Mesendoderm (in vitro differentiated cells): ENCODE data around the gene ACTG1.

Experiments used
- DNase-seq: peaks from one replicate; pipeline ENCODE4 v3.0.0; 2013
- H2AK5ac ChIP-seq: 2 replicates; pipeline ENCODE4 v1.6.1; 2013; ENCODE audit warnings: low read length, inconsistent platforms
- H2BK120ac ChIP-seq: 2 replicates; pipeline ENCODE4 v1.6.1; 2013; ENCODE audit warnings: low read depth, mild to moderate bottlenecking, low read length, moderate library complexity, mixed read lengths
- H2BK15ac ChIP-seq: replicated peaks from 2 replicates; pipeline ENCODE4 v1.6.1; 2013; ENCODE audit warnings: low read depth, mild to moderate bottlenecking, moderate library complexity
- H2BK5ac ChIP-seq: 2 replicates; pipeline ENCODE4 v1.6.1; 2013; ENCODE audit warnings: low read length, inconsistent platforms
- H3K18ac ChIP-seq: 2 replicates; pipeline ENCODE4 v1.6.1; 2013; ENCODE audit warnings: mild to moderate bottlenecking, low read length, mixed read lengths
- H3K23ac ChIP-seq: one replicate; pipeline ENCODE4 v1.6.1; 2013; ENCODE audit warnings: low read length
- H3K27ac ChIP-seq: 2 replicates; pipeline ENCODE4 v1.5.1; 2013; ENCODE audit warnings: low read depth, mild to moderate bottlenecking, inconsistent platforms, low read length, moderate library complexity
- H3K27me3 ChIP-seq: 2 replicates; pipeline ENCODE4 v1.6.1; 2013; ENCODE audit warnings: low read length, control low read depth, mild to moderate bottlenecking, inconsistent platforms; ENCODE audit not compliant: insufficient read depth, poor library complexity
- H3K36me3 ChIP-seq: 2 replicates; pipeline ENCODE4 v1.6.1; 2013; ENCODE audit warnings: low read length, inconsistent platforms; ENCODE audit not compliant: control insufficient read depth, insufficient read depth
- H3K4ac ChIP-seq: one replicate; pipeline ENCODE4 v1.6.1; 2013; ENCODE audit warnings: low read depth, mild to moderate bottlenecking, low read length, moderate library complexity
- H3K4me1 ChIP-seq: 2 replicates; pipeline ENCODE4 v1.6.1; 2013; ENCODE audit warnings: low read depth, low read length, inconsistent platforms; ENCODE audit not compliant: control insufficient read depth
- H3K4me2 ChIP-seq: 2 replicates; pipeline ENCODE4 v1.6.1; 2013; ENCODE audit warnings: low read length
- H3K4me3 ChIP-seq: 2 replicates; pipeline ENCODE4 v1.5.1; 2013; ENCODE audit warnings: mild to moderate bottlenecking, low read length
- H3K56ac ChIP-seq: one replicate; pipeline ENCODE4 v1.6.1; 2013; ENCODE audit warnings: low read length
- H3K79me1 ChIP-seq: 2 replicates; pipeline ENCODE4 v1.6.1; 2013; ENCODE audit warnings: low read length, inconsistent platforms
- H3K79me2 ChIP-seq: 2 replicates; pipeline ENCODE4 v1.6.1; 2013; ENCODE audit warnings: mild to moderate bottlenecking, low read length; ENCODE audit not compliant: control insufficient read depth, insufficient read depth
- H3K9ac ChIP-seq: 2 replicates; pipeline ENCODE4 v1.6.1; 2013; ENCODE audit warnings: low read length, inconsistent platforms
- H4K5ac ChIP-seq: one replicate; pipeline ENCODE4 v1.6.1; 2013; ENCODE audit warnings: low read length
- H4K8ac ChIP-seq: one replicate; pipeline ENCODE4 v1.6.1; 2013; ENCODE audit warnings: low read depth, mild to moderate bottlenecking, control low read depth, low read length, moderate library complexity
- WGBS: extraction: QIAGEN DNeasy Blood & Tissue Kit; methylation state at CpG from one replicate; pipeline ENCODE4 v1.1.7; 2013; ENCODE audit warnings: low lambda C conversion rate, missing lambda C conversion rate; ENCODE audit not compliant: insufficient coverage; ENCODE audit errors: extremely low coverage; 5-methylcytosine and 5-hydroxymethylcytosine counted together

The ACTG1 gene

DNA sequence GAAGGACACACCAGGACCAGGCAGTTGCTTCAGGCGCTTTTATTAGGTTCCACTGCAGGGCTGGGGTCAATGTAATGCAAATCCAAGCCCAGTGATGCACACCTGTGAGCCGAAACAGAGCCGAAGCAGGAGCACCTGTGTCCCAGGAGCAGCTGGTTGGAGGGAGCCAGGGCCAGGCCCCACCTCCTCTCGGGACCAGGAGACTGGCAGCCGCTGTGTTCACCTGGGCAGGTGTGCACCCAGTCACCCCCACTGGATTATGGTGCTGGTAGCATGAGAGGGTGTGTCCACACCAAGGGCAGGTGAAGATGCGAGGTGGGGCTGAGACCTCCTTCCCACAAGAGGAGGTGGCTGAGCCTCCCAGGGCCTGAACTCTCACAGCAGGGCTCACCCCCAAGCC is 44.3 kb upstream of the ACTG1 start:
- H3K23ac ChIP-seq, result no peak overlapping the region
- no peak overlapping the region for H2BK15ac ChIP-seq
- peaks cover 3% of the 10 kb centered on the region for H3K4me1 ChIP-seq
- no peak overlapping the region for H4K8ac ChIP-seq
- no peak overlapping the region for H3K4ac ChIP-seq
- no peak overlapping the region for H4K5ac ChIP-seq
- H3K27me3 ChIP-seq, result no peaks in the 10 kb centered on the region
- peaks cover 6% of the 10 kb centered on the region for H3K36me3 ChIP-seq
- no peak overlapping the region for H2AK5ac ChIP-seq
- no peaks in the 10 kb centered on the region for H3K79me2 ChIP-seq
- H3K9ac ChIP-seq, result no peak overlapping the region
- no CpG with 5 or more reads among the region's 6 CpGs for WGBS
- H3K79me1 ChIP-seq, result no peaks in the 10 kb centered on the region
- H3K4me2 ChIP-seq, result no peak overlapping the region
- no peak overlapping the region for H2BK5ac ChIP-seq
- no peak overlapping the region for H3K56ac ChIP-seq
- no peak overlapping the region for H2BK120ac ChIP-seq
- DNase-seq, result no peak
- no peak overlapping the region for H3K18ac ChIP-seq
- H3K4me3 ChIP-seq, result no peak overlapping the region
- no peak overlapping the region for H3K27ac ChIP-seq

DNA sequence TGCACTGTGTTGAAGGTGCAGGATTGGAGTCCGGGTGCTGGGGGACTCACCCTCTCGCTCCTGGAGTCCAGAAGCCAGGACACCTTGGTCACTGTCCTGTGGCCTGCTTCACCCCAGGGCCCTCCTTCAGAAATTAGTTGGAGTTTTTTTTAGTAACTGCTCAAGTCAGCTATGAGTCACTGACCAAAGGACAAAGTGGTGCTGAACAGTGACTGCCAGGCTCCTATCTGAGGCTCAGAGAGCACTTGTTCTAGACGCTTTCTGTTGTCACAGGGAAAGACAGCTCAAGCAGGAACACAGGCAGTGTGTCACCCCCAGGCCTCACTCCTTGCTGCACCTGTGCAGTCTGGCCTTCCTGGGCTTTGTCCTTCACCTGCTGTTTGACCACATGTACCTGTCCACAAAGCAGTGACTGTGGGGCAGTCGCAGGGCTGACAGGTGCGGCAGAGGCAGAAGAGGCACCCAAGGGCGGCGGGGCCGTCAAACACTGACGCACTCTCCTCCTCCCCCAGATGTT is 43.6 kb upstream of the ACTG1 start:
- DNase-seq, result no peak
- H3K4me3 ChIP-seq, result no peak overlapping the region
- H3K18ac ChIP-seq, result no peak overlapping the region
- no peak overlapping the region for H2AK5ac ChIP-seq
- no peak overlapping the region for H3K27ac ChIP-seq
- no peak overlapping the region for H4K5ac ChIP-seq
- peaks cover 4% of the 10 kb centered on the region for H3K79me2 ChIP-seq
- no peak overlapping the region for H3K4me2 ChIP-seq
- H3K27me3 ChIP-seq, result no peaks in the 10 kb centered on the region
- no peak overlapping the region for H2BK120ac ChIP-seq
- no peak overlapping the region for H3K9ac ChIP-seq
- no peak overlapping the region for H2BK5ac ChIP-seq
- H3K23ac ChIP-seq, result no peak overlapping the region
- H3K79me1 ChIP-seq, result no peaks in the 10 kb centered on the region
- H3K56ac ChIP-seq, result no peak overlapping the region
- H4K8ac ChIP-seq, result no peak overlapping the region
- H3K4me1 ChIP-seq, result peaks cover 3% of the 10 kb centered on the region
- no CpG with 5 or more reads among the region's 9 CpGs for WGBS
- no peak overlapping the region for H3K4ac ChIP-seq
- no peak overlapping the region for H2BK15ac ChIP-seq
- peaks cover 6% of the 10 kb centered on the region for H3K36me3 ChIP-seq

DNA sequence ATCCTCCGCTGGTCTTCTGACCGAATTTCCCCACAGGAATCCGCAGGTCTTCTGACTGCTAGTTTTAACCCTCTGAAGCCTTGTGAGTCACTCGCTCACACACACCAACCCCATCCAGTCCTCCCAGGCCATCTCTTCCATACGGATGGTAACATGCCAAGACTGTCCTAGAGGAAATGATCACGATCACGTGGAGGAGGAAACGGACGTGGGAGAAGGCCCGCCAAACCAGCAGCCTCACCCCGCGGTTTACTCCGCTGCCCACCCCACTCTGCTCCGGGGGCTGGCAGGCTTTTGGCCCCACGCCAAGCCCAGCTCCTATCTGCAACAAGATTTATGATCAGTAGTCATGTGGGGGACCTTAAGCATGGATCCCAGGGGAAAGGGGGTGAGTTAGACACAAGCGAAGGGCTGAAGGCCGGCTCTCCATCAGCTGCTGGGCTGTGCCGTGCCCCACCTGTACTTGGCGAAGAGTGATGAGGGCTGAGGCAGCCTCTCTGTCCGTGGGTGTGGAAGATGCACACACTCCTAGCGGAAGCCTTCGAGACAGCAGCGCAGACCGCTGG is 41.1 kb upstream of the ACTG1 start:
- H4K5ac ChIP-seq, result no peak overlapping the region
- no peak overlapping the region for H2BK120ac ChIP-seq
- H2BK15ac ChIP-seq, result no peak overlapping the region
- H3K9ac ChIP-seq, result peak overlapping the region; percentile 42
- no peak overlapping the region for H4K8ac ChIP-seq
- H3K4me2 ChIP-seq, result peak overlapping the region; percentile 61
- H2BK5ac ChIP-seq, result no peak overlapping the region
- no peak overlapping the region for H3K4ac ChIP-seq
- peak overlapping the region; percentile 1 for H3K23ac ChIP-seq
- H3K4me3 ChIP-seq, result no peak overlapping the region
- peaks cover 4% of the 10 kb centered on the region for H3K79me1 ChIP-seq
- no peaks in the 10 kb centered on the region for H3K27me3 ChIP-seq
- peaks cover 5% of the 10 kb centered on the region for H3K79me2 ChIP-seq
- no peak overlapping the region for H2AK5ac ChIP-seq
- peaks cover 3% of the 10 kb centered on the region for H3K36me3 ChIP-seq
- peak overlapping the region; percentile 15 for H3K56ac ChIP-seq
- WGBS, result no CpG with 5 or more reads among the region's 24 CpGs
- peaks cover 3% of the 10 kb centered on the region for H3K4me1 ChIP-seq
- no peak for DNase-seq
- no peak overlapping the region for H3K18ac ChIP-seq
- no peak overlapping the region for H3K27ac ChIP-seq

DNA sequence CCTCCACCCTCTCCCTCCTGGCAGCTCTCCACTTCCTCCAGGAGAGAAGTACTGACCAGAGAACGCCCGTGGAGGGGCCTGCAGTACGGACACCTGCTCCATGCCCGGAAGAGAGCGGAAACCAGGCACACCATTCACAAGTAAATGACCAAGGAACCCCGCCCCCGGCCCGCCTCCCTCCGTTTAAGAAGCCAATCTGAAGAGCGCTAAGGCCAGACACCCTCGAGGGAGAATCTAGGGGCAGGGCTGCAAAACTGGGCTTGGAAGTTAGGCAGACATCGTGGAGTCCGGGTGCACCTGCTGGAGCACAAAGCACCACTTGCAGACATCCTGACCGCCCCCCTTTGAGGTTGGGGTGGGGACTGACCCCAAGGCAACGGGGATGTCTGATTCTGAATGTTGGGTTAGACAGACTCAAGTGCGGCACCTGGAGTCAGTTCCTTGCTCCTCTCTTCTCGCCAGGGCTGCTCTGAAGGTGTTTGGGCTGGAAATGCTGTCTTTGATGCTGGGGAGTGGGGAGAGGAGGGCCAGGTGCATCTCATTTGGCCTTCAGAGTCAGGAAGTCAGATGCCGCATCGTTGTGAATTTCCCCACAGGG is 40.5 kb upstream of the ACTG1 start:
- WGBS, result no CpG with 5 or more reads among the region's 19 CpGs
- peak overlapping the region; percentile 86 for H3K4me3 ChIP-seq
- no peaks in the 10 kb centered on the region for H3K27me3 ChIP-seq

DNA sequence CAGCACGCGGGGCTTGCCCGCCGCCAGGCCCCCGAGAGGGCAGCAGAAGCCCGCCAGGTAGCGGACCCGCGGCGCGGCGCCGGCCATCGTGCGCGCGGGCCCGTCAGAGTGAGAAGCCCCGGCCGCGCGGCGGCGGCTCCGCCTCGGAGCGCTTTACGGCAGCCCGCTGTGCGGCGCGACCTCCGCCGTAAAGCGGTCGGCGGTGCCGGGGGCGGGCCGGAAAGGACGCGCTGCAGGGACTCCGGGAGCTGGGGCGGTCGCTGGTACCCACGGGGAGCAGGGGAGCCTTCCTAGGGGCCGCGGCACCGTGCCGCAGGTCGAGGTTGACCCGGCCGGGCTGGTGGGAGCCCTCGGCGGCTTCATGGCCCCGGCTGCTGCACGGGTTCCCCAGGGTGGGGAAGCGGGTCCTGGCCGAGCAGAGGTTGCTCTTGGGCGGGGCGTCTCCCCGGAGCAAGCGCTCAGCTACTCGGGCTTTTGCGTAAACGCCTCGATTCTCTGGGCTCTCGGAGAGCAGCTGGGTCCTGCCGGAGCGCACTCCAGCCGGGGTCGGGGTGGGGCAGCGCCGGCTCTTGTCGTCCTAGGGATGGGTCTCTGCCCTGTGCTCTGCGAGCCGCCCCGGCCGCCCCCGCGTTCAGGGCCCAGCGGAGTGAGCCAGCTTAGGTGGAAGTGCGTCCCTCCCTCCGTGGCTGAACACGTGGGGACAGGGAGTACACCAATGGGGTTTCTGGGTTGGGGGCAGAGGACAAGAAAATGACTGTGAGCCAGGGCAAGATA is 39.8 kb upstream of the ACTG1 start, which contains the start of gene FAAP100:
Gene FAAP100, minus strand, starts transcription at position 110 of the 774 bp plus-strand sequence. Its CDS starts 23 bp downstream, at position 87.
- Histone ChIP-seq H3K4me2 (peak within 1 kb of the TSS; percentile 100), H3K9ac (peak within 1 kb of the TSS; percentile 94), H4K5ac (no peak within 1 kb of the TSS), H3K4me3 (peak within 1 kb of the TSS; percentile 90), H2AK5ac (no peak within 1 kb of the TSS), H3K36me3 (no peaks in the 10 kb centered on the region), H2BK15ac (no peak within 1 kb of the TSS), H3K79me2 (peaks cover 5% of the 10 kb centered on the region), H3K23ac (peak within 1 kb of the TSS; percentile 89), H3K27ac (peak within 1 kb of the TSS; percentile 74), H2BK5ac (no peak within 1 kb of the TSS), H3K27me3 (no peaks in the 10 kb centered on the region), H3K4me1 (peaks cover 3% of the 10 kb centered on the region), H3K56ac (peak within 1 kb of the TSS; percentile 98), H3K79me1 (peaks cover 4% of the 10 kb centered on the region), H3K18ac (peak within 1 kb of the TSS; percentile 31), H2BK120ac (no peak within 1 kb of the TSS), H4K8ac (no peak within 1 kb of the TSS), H3K4ac (peak within 1 kb of the TSS; percentile 17)
- DNase-seq, result peak; percentile 87
- no CpG with 5 or more reads among the region's 85 CpGs for WGBS

More for the DNA sequence above, 40.5 kb upstream of the ACTG1 start:
- peak; percentile 93 for DNase-seq
- Histone ChIP-seq H3K36me3 (peaks cover 1% of the 10 kb centered on the region), H4K5ac (no peak overlapping the region), H2AK5ac (no peak overlapping the region), H3K4me2 (peak overlapping the region; percentile 100), H3K27ac (peak overlapping the region; percentile 74), H3K79me1 (peaks cover 4% of the 10 kb centered on the region), H3K4ac (no peak overlapping the region), H3K79me2 (peaks cover 5% of the 10 kb centered on the region), H3K9ac (peak overlapping the region; percentile 93), H3K23ac (peak overlapping the region; percentile 1), H3K4me1 (peaks cover 3% of the 10 kb centered on the region), H2BK120ac (no peak overlapping the region), H4K8ac (no peak overlapping the region), H2BK5ac (no peak overlapping the region), H2BK15ac (no peak overlapping the region), H3K56ac (peak overlapping the region; percentile 93), H3K18ac (no peak overlapping the region)
